Fibroblast of skin of left biceps (primary cell): ENCODE data around the gene HMGCS2.

ENCODE experiments used
- DNase-seq, 2 experiments: peaks; one replicate each; pipeline ENCODE4 v3.0.0-alpha.2; 2013; ENCODE audit warnings: low read depth in 2 of 2

The HMGCS2 gene

GRCh38 chr1:119701659-119702058 is 67.0 kb downstream of the HMGCS2 start:
- DNase-seq: no peak

GRCh38 chr1:119700326-119700725 is 68.4 kb downstream of the HMGCS2 start:
- no peak for DNase-seq
